HG03108 (cell line): ENCODE results near the gene TPRG1.

Source experiments
- ATAC-seq: cut with Tn5 transposase; IDR thresholded peaks from one replicate; pipeline ENCODE4 v1.9.1; 2021; ENCODE audit warnings: moderate library complexity; ENCODE audit not compliant: unreplicated experiment

The TPRG1 gene

GRCh38 chr3:189349772-189350171, 178.0 kb downstream of the TPRG1 start:
- no peak for ATAC-seq

- no peak for ATAC-seq
Observed at GRCh38 chr3:189353318-189353965, 181.7 kb downstream of the TPRG1 start.

GRCh38 chr3:189353988-189354889, 182.5 kb downstream of the TPRG1 start:
- no peak for ATAC-seq

- no peak for ATAC-seq
Observed at GRCh38 chr3:189355115-189355480, 183.3 kb downstream of the TPRG1 start.

GRCh38 chr3:189355481-189356201, 183.9 kb downstream of the TPRG1 start:
- ATAC-seq = no peak

- ATAC-seq = no peak
Observed at GRCh38 chr3:189360291-189360690, 188.5 kb downstream of the TPRG1 start.

GRCh38 chr3:189361103-189361835, 189.5 kb downstream of the TPRG1 start:
- ATAC-seq = no peak

- ATAC-seq = no peak
Observed at GRCh38 chr3:189363590-189364255, 192.0 kb downstream of the TPRG1 start.

- no peak for ATAC-seq
Observed at GRCh38 chr3:189365609-189366564, 194.1 kb downstream of the TPRG1 start.

GRCh38 chr3:189368384-189368783, 196.6 kb downstream of the TPRG1 start:
- no peak for ATAC-seq

GRCh38 chr3:189369636-189370035, 197.9 kb downstream of the TPRG1 start:
- no peak for ATAC-seq

- ATAC-seq = no peak
Observed at GRCh38 chr3:189372243-189372642, 200.5 kb downstream of the TPRG1 start.
